Measurements from ENCODE around the gene MLKL.

Gene MLKL

DNA sequence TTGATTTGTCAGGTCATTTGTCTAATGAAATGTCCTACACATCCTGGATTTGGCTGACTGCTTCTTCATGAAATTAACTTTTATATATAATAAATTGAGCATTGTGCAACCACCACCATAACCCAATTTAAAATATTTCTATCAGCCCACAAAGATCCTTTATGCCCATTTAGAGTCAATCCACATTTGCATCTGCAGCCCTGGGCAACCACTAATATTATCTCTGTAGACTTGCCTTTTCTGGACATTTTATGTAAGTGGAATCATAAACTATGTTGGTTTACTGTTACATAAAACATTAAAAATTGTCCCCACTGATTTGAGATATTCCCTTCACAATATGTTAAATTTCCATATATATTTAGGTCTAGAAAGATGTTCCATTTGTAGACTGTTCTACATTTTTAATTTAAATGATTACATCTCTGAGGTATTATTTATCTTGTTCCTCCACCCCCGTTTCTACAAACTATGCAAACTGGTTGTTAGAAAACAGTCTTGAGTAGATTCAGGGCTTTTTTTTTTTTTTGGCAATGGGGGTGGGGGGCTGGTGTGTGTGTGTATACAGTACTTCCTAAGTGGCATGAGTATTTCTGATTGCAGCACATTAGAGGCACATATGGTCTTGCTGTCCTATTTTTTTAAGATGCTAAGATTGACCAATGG is 50.7 kb downstream of the MLKL start:
- TF ChIP-seq, protein P1, sequence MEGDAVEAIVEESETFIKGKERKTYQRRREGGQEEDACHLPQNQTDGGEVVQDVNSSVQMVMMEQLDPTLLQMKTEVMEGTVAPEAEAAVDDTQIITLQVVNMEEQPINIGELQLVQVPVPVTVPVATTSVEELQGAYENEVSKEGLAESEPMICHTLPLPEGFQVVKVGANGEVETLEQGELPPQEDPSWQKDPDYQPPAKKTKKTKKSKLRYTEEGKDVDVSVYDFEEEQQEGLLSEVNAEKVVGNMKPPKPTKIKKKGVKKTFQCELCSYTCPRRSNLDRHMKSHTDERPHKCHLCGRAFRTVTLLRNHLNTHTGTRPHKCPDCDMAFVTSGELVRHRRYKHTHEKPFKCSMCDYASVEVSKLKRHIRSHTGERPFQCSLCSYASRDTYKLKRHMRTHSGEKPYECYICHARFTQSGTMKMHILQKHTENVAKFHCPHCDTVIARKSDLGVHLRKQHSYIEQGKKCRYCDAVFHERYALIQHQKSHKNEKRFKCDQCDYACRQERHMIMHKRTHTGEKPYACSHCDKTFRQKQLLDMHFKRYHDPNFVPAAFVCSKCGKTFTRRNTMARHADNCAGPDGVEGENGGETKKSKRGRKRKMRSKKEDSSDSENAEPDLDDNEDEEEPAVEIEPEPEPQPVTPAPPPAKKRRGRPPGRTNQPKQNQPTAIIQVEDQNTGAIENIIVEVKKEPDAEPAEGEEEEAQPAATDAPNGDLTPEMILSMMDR (IDR thresholded peaks at IDR 0.05; ENCODE audit: low read depth, low read length, missing control alignments) = no peak
- no peak for DNase-seq (ENCODE audit: low read depth)
- in situ Hi-C loops (cut with HindIII; ENCODE audit: low sequenced_read_pairs) = no loop called here
- no peak overlapping the region for H3K4me3 ChIP-seq (ENCODE audit: low read depth, low read length)

DNA sequence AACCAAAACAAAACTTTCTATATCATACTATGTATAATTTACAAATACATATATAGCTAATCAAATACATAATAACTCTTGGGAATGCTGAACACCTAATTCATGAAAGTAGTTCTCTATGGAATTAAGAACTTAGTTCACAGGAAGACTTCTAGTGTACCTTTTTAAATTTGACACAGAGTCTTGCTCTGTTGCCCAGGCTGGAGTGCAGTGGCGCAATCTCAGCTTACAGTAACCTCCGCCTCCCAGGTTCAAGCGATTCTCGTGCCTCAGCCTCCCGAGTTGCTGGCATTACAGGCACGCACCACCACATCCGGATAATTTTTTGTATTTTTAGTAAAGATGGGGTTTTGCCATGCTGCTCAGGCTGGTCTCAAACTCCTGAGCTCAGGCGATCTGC is 58.7 kb downstream of the MLKL start:
- in situ Hi-C loops (cut with HindIII; ENCODE audit: low sequenced_read_pairs) = no loop called here
- DNase-seq (ENCODE audit: low read depth) = no peak
- TF ChIP-seq, protein P1 (IDR thresholded peaks at IDR 0.05; ENCODE audit: low read depth, low read length, missing control alignments) = no peak
- no peak overlapping the region for H3K4me3 ChIP-seq (ENCODE audit: low read depth, low read length)

DNA sequence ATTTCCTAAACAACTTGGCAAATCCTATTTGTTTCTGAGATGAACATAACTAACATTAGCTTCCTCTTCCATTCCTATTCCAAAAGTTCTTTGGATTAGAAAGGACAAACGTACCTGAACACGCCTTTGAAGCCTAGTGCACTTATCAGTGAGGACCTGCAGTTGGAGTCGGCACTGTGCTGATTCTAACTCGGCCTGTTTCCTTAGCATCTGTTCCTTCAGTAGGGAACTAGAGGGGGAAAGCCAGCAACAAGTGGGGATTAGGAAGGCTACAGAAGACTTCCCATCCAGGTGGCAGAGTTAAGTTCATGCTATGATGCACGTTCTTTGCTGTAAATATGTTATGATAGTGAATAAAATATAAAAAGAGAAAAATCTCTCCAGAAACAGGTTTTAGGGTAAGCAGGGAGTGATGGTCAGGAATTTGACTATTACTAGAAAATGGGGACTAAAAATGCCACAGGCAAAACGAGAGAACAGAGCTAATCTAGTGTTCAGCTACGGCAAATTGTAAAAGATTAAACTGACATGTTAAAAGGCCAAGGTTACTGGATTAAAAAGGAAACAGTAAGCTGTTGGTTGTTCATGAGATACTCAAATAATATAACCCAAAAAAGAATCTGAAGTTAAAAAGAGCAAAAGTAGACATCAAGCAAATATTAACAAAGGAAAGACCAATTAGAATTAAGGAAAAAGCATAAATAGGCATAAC is 62.8 kb downstream of the MLKL start:
- DNase-seq (ENCODE audit: low read depth) = no peak
- in situ Hi-C loops (cut with HindIII; ENCODE audit: low sequenced_read_pairs) = no loop called here
- H3K4me3 ChIP-seq (ENCODE audit: low read depth, low read length) = no peak overlapping the region
- TF ChIP-seq, protein P1 (IDR thresholded peaks at IDR 0.05; ENCODE audit: low read depth, low read length, missing control alignments) = no peak

DNA sequence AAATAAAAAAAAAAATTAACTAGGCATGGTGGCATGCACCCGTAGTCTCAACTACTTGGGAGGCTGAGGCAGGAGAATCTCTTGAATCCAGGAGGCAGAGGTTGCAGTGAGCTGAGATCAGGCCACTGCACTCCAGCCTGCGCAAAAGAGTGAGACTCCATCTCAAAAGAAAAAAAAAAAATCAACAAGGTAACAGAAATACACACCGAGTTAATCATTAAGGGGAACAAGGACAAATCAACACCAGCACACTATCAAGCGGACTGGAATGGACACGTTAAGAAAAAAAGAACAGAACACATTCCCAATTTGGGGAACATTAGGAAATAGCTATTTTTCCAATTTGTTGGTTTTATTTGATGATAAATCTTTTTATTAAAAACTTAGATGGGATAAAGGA is 65.4 kb downstream of the MLKL start:
- TF ChIP-seq, protein P1 (IDR thresholded peaks at IDR 0.05; ENCODE audit: low read depth, low read length, missing control alignments) = no peak
- in situ Hi-C loops (cut with HindIII; ENCODE audit: low sequenced_read_pairs) = no loop called here
- no peak overlapping the region for H3K4me3 ChIP-seq (ENCODE audit: low read depth, low read length)
- DNase-seq (ENCODE audit: low read depth) = no peak

DNA sequence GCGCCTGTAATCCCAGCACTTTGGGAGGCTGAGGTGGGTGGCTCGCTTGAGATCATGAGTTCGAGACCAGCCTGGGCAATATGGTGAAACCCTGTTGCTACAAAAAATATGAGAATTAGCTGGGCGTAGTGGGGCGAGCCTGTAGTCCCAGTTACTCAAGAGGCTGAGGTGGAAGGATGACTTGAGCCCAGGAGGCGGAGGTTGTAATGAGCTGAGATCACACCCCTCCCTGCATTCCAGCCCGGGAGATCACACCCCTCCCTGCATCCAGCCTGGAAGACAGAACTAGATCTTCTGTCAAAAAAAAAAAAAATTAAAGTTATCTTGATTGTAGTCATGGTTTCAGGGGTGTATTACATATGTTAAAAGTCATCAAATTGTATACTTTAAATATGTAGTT is 67.0 kb downstream of the MLKL start:
- TF ChIP-seq, protein P1 (IDR thresholded peaks at IDR 0.05; ENCODE audit: low read depth, low read length, missing control alignments) = no peak
- in situ Hi-C loops (cut with HindIII; ENCODE audit: low sequenced_read_pairs) = no loop called here
- H3K4me3 ChIP-seq (ENCODE audit: low read depth, low read length) = no peak overlapping the region
- no peak for DNase-seq (ENCODE audit: low read depth)

DNA sequence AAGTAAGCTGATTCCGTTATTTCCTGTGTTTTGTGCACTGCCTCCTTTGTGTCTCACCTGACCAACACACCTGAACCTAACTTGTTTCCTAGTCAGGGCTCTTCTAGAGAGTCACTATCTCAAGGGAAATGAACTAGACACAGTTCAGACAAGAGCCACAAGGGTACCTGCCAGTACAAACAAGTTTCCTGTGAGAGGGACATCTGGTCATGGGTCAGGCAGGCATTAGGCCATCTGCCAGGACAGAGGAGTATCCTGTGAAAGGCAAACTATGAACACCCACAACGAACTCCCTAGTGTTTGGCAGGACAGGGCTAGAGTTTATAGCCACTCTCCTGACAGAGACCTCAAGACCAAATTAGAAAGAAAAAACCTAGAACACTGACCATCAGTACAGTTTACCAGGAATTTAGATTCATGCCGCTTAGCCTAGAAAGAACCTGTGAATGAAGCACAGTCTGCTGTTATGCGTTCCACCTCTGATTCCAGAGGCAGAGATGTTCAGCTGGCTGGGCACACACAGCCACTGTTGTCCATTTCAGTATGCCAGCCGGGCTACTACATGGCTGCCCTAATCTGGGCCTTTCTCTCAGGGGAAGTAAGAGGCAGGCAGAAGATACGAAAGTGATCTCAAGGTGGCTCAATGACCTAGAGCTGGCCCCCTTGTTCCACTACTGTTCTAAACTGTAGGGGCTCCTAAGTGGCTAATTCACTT is 73.0 kb downstream of the MLKL start:
- no peak for DNase-seq (ENCODE audit: low read depth)
- TF ChIP-seq, protein P1 (IDR thresholded peaks at IDR 0.05; ENCODE audit: low read depth, low read length, missing control alignments) = no peak
- in situ Hi-C loops (cut with HindIII; ENCODE audit: low sequenced_read_pairs) = no loop called here
- H3K4me3 ChIP-seq (ENCODE audit: low read depth, low read length) = no peak overlapping the region

Measured in astrocyte of the cerebellum (primary cell).